Measurements from ENCODE around the gene HSD17B8. TPM values are rescaled to one million over a fixed set of nuclear protein-coding genes. Genes with fewer than 3 reads are reported as not detected.
"Not testable (repeated sequence)": the region's sequence is repeated elsewhere in the genome, so short reads cannot be mapped to it uniquely, and the experiment has no call there.

HSD17B8 gene
- total RNA-seq, 1 donor from 2014 or later, result 4.0 TPM

- no peak for DNase-seq (ENCODE audit: extremely low read depth, low read depth, low spot score)
These were observed 954 bp downstream of the HSD17B8 start for GRCh38 chr6:33205191-33206026.

- no peak for DNase-seq (ENCODE audit: extremely low read depth, low read depth, low spot score)
These were observed 1.8 kb downstream of the HSD17B8 start for GRCh38 chr6:33206027-33206863.

GRCh38 chr6:33206864-33207551, 2.6 kb downstream of the HSD17B8 start:
- no peak for DNase-seq (ENCODE audit: extremely low read depth, low read depth, low spot score)

- no peak for DNase-seq (ENCODE audit: extremely low read depth, low read depth, low spot score)
These were observed 3.2 kb downstream of the HSD17B8 start for GRCh38 chr6:33207552-33208090.

- DNase-seq (ENCODE audit: extremely low read depth, low read depth, low spot score), result no peak
These were observed 3.9 kb downstream of the HSD17B8 start, which contains the start of gene RING1 for GRCh38 chr6:33208091-33208967. Gene RING1, plus strand, starts transcription at chr6:33208500. Its CDS starts 323 bp downstream, at chr6:33208823.

GRCh38 chr6:33209856-33210255, 5.4 kb downstream of the HSD17B8 start:
- no peak for DNase-seq (ENCODE audit: extremely low read depth, low read depth, low spot score)

GRCh38 chr6:33211136-33211535, 6.7 kb downstream of the HSD17B8 start:
- DNase-seq (ENCODE audit: extremely low read depth, low read depth, low spot score), result no peak

GRCh38 chr6:33211666-33212422, 7.4 kb downstream of the HSD17B8 start:
- DNase-seq (ENCODE audit: extremely low read depth, low read depth, low spot score), result no peak

GRCh38 chr6:33212857-33213165, 8.4 kb downstream of the HSD17B8 start:
- no peak for DNase-seq (ENCODE audit: extremely low read depth, low read depth, low spot score)

- DNase-seq (ENCODE audit: extremely low read depth, low read depth, low spot score), result no peak
These were observed 8.9 kb downstream of the HSD17B8 start for GRCh38 chr6:33213166-33213988.

- DNase-seq (ENCODE audit: extremely low read depth, low read depth, low spot score), result no peak
These were observed 9.5 kb downstream of the HSD17B8 start for GRCh38 chr6:33213989-33214335.

- DNase-seq (ENCODE audit: extremely low read depth, low read depth, low spot score), result no peak
These were observed 11.0 kb downstream of the HSD17B8 start for GRCh38 chr6:33215271-33216116.

- no peak for DNase-seq (ENCODE audit: extremely low read depth, low read depth, low spot score)
These were observed 11.7 kb downstream of the HSD17B8 start for GRCh38 chr6:33216117-33216649.

- DNase-seq (ENCODE audit: extremely low read depth, low read depth, low spot score), result no peak
These were observed 12.8 kb downstream of the HSD17B8 start for GRCh38 chr6:33217246-33217645.

GRCh38 chr6:33217681-33218080, 13.2 kb downstream of the HSD17B8 start:
- no peak for DNase-seq (ENCODE audit: extremely low read depth, low read depth, low spot score)

GRCh38 chr6:33226503-33227120, 22.2 kb downstream of the HSD17B8 start:
- DNase-seq (ENCODE audit: extremely low read depth, low read depth, low spot score), result not testable (repeated sequence)

GRCh38 chr6:33235221-33235634, 30.8 kb downstream of the HSD17B8 start:
- no peak for DNase-seq (ENCODE audit: extremely low read depth, low read depth, low spot score)
